ENCODE data around the gene HAVCR1.

GRCh38 chr5:157038568-157039187 lies 20.2 kb downstream of the HAVCR1 start:
- no peak for TF ChIP-seq CTCF (IDR thresholded peaks at IDR 0.05)
- TF ChIP-seq POLR2A (IDR thresholded peaks at IDR 0.05): no peak
- no peak for TF ChIP-seq POLR2AphosphoS5 (IDR thresholded peaks at IDR 0.05)
